HG02981 (cell line): ENCODE measurements around the gene VAPB.
A peak's percentile ranks its signal among the peaks of the same experiment; 100 is the strongest.
"Not testable (repeated sequence)": the region's sequence is repeated elsewhere in the genome, so short reads cannot be mapped to it uniquely, and the experiment has no call there.

ENCODE experiments used
- ATAC-seq: cut with Tn5 transposase; IDR thresholded peaks from one replicate; pipeline ENCODE4 v1.9.1; 2021; ENCODE audit warnings: mild to moderate bottlenecking, moderate library complexity; ENCODE audit not compliant: unreplicated experiment

The VAPB gene

GRCh38 chr20:58388882-58389323 lies at the start of gene VAPB:
Gene VAPB, plus strand, starts transcription at chr20:58389229. Its CDS starts 231 bp downstream, at chr20:58389460.
- peak; percentile 98 for ATAC-seq

- ATAC-seq, result no peak
Observed at GRCh38 chr20:58339741-58340140, 49.3 kb upstream of the VAPB start.

GRCh38 chr20:58340151-58340550 lies 48.9 kb upstream of the VAPB start:
- ATAC-seq, result no peak

- ATAC-seq, result no peak
Observed at GRCh38 chr20:58340853-58341252, 48.2 kb upstream of the VAPB start.

GRCh38 chr20:58342104-58342945 lies 46.7 kb upstream of the VAPB start:
- no peak for ATAC-seq

- ATAC-seq, result no peak
Observed at GRCh38 chr20:58344741-58345140, 44.3 kb upstream of the VAPB start.

- no peak for ATAC-seq
Observed at GRCh38 chr20:58349570-58349969, 39.5 kb upstream of the VAPB start.

- no peak for ATAC-seq
Observed at GRCh38 chr20:58352468-58352867, 36.6 kb upstream of the VAPB start.

GRCh38 chr20:58359441-58359840 lies 29.6 kb upstream of the VAPB start:
- no peak for ATAC-seq

GRCh38 chr20:58360936-58361335 lies 28.1 kb upstream of the VAPB start:
- no peak for ATAC-seq

- ATAC-seq, result no peak
Observed at GRCh38 chr20:58361481-58362205, 27.4 kb upstream of the VAPB start.

- ATAC-seq, result no peak
Observed at GRCh38 chr20:58362206-58362516, 26.9 kb upstream of the VAPB start.

- ATAC-seq, result no peak
Observed at GRCh38 chr20:58362970-58363369, 26.1 kb upstream of the VAPB start.

GRCh38 chr20:58366866-58367265 lies 22.2 kb upstream of the VAPB start:
- ATAC-seq, result no peak

- no peak for ATAC-seq
Observed at GRCh38 chr20:58372806-58373205, 16.2 kb upstream of the VAPB start.

GRCh38 chr20:58373296-58373695 lies 15.7 kb upstream of the VAPB start:
- not testable (repeated sequence) for ATAC-seq

- ATAC-seq, result no peak
Observed at GRCh38 chr20:58374027-58374850, 14.8 kb upstream of the VAPB start.

- no peak for ATAC-seq
Observed at GRCh38 chr20:58374906-58375758, 13.9 kb upstream of the VAPB start.

GRCh38 chr20:58375759-58376352 lies 13.2 kb upstream of the VAPB start:
- ATAC-seq, result no peak

GRCh38 chr20:58377017-58377416 lies 12.0 kb upstream of the VAPB start:
- no peak for ATAC-seq
